ENCODE data around the gene MMP25.

The MMP25 gene

DNA sequence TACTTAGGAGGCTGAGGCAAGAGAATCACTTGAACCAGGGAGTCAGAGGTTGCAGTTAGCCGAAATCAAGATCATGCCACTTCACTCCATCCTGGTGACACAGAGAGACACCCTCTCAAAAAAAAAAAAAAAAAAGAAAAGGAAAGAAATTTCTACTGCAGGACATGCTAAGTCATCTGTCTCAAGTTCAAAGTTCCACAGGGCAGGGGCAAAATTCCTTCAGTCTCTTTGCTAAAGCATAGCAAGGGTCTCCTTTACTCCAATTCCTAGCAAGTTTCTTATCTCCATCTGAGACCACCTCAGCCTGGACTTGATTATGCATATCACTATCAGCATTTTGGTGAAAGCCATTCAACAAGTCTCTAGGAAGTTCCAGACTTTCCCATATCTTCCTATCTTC, 38.1 kb downstream of the MMP25 start:
- TF ChIP-seq, protein P1, sequence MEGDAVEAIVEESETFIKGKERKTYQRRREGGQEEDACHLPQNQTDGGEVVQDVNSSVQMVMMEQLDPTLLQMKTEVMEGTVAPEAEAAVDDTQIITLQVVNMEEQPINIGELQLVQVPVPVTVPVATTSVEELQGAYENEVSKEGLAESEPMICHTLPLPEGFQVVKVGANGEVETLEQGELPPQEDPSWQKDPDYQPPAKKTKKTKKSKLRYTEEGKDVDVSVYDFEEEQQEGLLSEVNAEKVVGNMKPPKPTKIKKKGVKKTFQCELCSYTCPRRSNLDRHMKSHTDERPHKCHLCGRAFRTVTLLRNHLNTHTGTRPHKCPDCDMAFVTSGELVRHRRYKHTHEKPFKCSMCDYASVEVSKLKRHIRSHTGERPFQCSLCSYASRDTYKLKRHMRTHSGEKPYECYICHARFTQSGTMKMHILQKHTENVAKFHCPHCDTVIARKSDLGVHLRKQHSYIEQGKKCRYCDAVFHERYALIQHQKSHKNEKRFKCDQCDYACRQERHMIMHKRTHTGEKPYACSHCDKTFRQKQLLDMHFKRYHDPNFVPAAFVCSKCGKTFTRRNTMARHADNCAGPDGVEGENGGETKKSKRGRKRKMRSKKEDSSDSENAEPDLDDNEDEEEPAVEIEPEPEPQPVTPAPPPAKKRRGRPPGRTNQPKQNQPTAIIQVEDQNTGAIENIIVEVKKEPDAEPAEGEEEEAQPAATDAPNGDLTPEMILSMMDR (IDR thresholded peaks at IDR 0.05; ENCODE audit: borderline replicate concordance, insufficient read depth, low read depth, low read length), result no peak
- H3K4me3 ChIP-seq (ENCODE audit: low read depth, low read length), result no peak overlapping the region

DNA sequence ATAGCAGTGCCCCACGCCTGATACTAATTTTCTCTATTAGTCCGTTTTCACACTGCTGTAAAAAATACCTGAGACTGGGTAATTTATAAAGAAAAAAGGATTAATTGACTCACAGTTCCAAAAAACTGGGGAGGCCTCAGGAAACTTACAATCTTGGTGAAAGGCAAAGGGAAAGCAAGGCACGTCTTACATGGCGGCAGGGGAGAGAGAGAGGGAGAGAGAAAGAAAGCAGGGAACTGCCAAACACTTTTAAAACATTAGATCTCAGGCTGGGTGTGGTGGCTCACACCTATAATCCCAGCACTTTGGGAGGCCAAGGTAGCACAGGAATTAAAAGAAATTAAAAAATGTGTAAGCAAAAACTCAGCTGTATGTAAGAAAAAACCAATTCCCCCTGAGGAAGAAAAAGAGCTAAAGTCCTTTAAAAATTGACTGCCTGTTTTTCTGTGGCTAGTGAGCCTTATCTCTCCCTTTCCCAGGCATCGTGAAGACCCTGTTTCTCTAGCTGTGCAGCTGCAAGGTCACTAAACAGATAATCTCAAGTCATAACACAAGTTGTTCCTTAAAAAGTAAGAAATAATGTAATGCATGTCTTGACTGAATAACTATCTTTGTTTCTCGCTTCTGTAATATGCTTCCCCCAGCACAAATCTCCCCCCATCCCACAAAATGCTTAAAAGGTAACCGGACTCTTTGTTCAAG, 38.8 kb downstream of the MMP25 start:
- no peak overlapping the region for H3K4me3 ChIP-seq (ENCODE audit: low read depth, low read length)

DNA sequence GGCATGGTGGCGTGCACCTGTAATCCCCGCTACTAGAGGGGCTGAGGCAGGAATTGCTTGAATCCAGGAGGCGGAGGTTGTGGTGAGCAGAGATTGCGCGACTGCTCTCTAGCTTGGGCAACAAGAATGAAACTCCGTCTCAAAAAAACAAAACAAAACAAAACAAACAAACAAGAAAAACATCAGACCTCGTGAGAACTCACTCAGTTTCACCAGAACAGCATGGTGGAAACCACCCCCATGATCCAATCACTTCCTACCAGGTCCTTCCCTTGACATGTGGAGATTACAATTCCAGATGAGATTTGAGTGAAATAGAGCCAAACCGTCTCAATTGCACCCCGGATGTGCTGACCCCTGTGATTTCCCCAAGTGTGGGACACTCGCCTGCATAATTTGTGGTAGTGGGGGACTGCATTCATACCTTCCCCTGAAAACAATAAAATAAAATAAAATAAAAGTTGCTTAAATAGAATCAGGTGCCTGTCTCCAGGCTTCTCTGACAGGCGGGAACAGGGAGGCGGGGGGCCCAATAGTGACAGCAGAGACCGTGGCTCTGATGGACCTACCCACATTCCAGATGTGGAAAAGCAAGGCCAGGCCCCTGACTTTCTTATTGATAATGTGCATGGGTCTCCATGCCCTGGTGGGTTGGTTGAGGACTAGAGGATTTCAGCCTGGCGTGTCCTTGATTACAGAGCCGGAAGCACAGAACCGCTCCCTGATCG, 39.7 kb downstream of the MMP25 start:
- TF ChIP-seq, protein P1 (IDR thresholded peaks at IDR 0.05; ENCODE audit: borderline replicate concordance, insufficient read depth, low read depth, low read length), result no peak

More for the DNA sequence above, 38.8 kb downstream of the MMP25 start:
- TF ChIP-seq, protein P1 (IDR thresholded peaks at IDR 0.05; ENCODE audit: borderline replicate concordance, insufficient read depth, low read depth, low read length), result no peak

DNA sequence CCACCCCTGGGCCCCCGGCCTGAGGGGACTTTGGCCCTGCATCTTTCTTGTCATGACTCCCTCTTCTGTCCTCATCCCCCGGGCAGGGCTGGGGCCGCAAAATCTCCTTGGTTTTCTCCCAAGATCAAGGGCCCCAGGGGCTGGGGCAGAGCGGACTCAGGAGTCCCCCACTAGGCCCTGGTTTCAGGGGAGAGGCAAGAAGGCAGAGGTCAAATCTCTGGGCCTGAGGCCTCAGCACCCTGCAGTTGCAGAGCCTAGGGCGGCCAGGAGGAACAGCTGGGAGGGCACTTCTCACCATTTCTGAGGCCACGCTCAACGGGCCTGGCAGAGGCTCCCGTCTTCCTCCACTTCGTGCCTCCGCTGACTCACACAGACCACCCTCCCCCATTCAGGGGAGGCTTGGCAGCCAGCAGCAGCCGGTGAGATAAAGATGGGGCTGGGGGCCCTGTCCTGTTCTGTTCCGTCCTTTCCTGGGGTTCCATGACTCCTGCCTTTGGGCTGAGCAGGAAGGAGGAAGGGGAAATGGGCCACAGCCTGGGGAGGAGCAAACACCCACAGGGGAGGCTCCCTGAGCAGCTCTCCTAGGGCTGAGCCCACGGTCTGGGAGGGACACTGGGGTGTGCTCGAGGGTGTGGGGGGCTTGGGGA, 40.4 kb downstream of the MMP25 start:
- H3K4me3 ChIP-seq (ENCODE audit: low read depth, low read length), result no peak overlapping the region
- TF ChIP-seq, protein P1 (IDR thresholded peaks at IDR 0.05; ENCODE audit: borderline replicate concordance, insufficient read depth, low read depth, low read length), result no peak

More for the DNA sequence above, 39.7 kb downstream of the MMP25 start:
- no peak overlapping the region for H3K4me3 ChIP-seq (ENCODE audit: low read depth, low read length)

DNA sequence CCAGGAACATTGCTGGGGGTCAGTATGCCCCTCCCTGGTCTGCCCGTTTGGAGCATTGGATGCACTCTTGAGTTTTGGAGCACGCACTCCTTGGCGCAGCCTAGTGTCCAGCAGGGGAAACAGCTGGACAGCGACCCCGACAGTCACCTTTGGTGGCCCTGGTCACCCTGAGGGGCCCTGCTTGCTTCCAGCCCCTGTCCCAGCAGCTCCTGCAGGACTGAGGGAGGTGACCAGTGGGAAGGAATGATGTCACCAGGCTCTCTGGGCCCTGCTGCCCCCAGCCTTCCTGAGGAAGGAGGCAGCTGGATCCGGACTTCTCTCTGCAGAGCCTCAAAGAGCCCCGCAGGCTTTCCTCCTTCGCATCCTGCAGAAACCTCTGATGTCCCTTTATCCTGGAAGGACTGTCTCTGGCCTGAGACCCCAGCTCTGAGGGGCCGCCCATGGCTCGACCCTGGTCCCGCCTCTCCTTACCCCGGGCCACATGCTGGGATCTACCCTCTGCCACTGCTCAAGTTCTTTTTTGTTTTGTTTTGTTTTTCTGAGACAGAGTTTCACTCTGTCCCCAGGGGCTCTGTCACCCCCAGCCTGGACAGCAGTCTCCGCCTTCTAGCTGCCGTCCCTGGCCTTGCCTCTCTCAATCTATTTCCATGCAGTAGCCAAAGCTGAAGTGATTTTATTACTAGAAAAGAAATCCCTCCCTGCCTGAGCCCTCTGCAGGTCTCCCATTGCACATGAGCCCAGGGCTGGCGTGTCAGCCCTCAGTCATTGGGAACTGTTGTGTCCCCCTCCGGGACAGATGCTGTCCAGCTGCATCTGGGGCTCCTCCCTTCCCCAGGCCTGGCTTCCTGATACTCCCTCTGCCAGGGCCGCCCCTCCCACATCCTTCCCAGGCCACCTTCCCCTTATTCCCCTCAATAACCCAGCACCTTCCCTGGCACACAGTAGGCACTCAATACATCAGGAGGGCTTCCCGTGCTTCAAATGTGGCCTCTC, 41.2 kb downstream of the MMP25 start:
- no peak overlapping the region for H3K4me3 ChIP-seq (ENCODE audit: low read depth, low read length)
- TF ChIP-seq, protein P1 (IDR thresholded peaks at IDR 0.05; ENCODE audit: borderline replicate concordance, insufficient read depth, low read depth, low read length), result peak; percentile 36; the same call in 1 of the 2 replicates

DNA sequence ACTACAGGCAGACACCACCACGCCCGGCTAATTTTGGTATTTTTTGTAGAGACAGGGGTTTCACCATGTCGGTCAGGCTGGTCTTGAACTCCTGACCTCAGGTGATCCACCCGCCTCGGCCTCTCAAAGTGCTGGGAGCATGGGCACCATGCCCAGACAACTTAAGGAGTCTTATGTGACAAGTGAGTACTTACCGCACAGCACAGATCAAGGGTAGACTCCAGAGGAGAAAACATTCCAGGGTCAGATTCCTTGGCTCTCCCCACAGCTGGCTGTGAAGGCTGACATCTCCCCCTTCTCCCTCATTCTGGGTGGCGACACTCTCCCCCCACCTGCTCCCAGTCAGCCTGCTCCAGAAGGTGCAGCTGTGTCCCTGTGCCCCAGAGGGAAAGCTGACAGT, 42.1 kb downstream of the MMP25 start:
- TF ChIP-seq, protein P1 (IDR thresholded peaks at IDR 0.05; ENCODE audit: borderline replicate concordance, insufficient read depth, low read depth, low read length), result no peak
- no peak overlapping the region for H3K4me3 ChIP-seq (ENCODE audit: low read depth, low read length)

Measured in GM12875 (cell line).